Muscle layer of colon (tissue), 2 donors: ENCODE data around the gene RAB40C.
"Not testable (repeated sequence)": the region's sequence is repeated elsewhere in the genome, so short reads cannot be mapped to it uniquely, and the experiment has no call there.

Experiments
- H3K27ac ChIP-seq: one replicate; pipeline ENCODE4 v1.7.0; 2013; ENCODE audit warnings: low read depth, mild to moderate bottlenecking, low read length, moderate library complexity
- H3K27me3 ChIP-seq, 2 donors: one replicate each; pipeline ENCODE4 v1.7.0; 2013; ENCODE audit warnings: low read length in 2 of 2, mild to moderate bottlenecking in 2 of 2; ENCODE audit not compliant: insufficient read depth in 2 of 2, control insufficient read depth in 1 of 2
- H3K36me3 ChIP-seq: one replicate; pipeline ENCODE4 v1.7.0; 2013; ENCODE audit warnings: mild to moderate bottlenecking, low read length; ENCODE audit not compliant: insufficient read depth
- H3K4me1 ChIP-seq: one replicate; pipeline ENCODE4 v1.7.0; 2013; ENCODE audit warnings: mild to moderate bottlenecking, low read length; ENCODE audit not compliant: insufficient read depth
- H3K4me3 ChIP-seq, 2 donors: one replicate each; pipeline ENCODE4 v1.7.0; 2013; ENCODE audit warnings: low read length in 2 of 2, low read depth in 1 of 2, mild to moderate bottlenecking in 1 of 2, moderate library complexity in 1 of 2
- H3K9ac ChIP-seq: one replicate; pipeline ENCODE4 v1.7.0; 2013; ENCODE audit warnings: low read length
- H3K9me3 ChIP-seq: one replicate; pipeline ENCODE4 v1.7.0; 2013; ENCODE audit warnings: mild to moderate bottlenecking, low read length
- donor health status: abdominal sarcoma.
- donor health status: Adenocarcinoma of cecum.

The RAB40C gene

DNA sequence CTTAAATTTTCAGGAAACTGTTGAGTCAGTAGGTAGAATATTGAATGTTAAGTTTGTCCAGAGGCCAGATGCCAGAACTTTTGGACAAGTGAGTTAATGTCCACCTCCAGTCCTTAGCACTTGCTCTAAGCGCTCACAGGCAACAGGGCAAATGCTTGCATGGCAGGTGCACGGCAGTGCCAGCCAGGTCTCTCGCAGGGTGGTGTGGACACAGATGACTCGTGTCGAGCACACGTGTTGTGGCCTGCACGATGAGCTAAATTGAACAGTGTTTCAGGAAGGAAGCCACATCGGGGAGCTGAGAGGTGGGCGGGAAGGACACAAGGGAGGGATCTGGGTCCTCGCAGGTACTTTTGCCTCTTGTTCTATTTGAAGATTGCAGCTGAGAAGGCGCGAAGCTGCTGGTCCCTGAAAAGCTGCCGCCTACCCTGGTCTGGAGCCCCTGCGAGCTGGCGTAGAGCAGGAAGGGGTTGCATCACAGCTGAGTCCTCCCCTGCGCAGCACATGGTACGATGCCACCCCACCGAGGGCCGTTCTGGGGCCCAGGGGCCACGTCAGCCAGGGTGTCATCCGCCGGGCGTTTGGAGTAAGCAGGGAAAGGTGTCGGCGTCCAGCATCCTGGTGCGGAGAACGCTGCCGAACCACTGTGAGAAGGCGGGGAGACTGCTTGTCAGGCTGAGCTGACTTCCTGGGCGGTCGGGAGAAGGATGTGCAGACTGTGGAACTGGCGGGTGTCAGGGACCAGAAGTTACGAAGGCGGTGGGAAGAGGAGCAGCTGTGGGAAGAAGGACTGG is 6.3 kb downstream of the RAB40C start:
- Histone ChIP-seq H3K36me3 (no peaks in the 10 kb centered on the region), H3K9me3 (no peaks in the 10 kb centered on the region), H3K4me1 (peaks cover 2% of the 10 kb centered on the region), H3K27ac (no peak overlapping the region), H3K9ac (no peak overlapping the region), H3K4me3 (no peak overlapping the region), H3K27me3 (no peaks in the 10 kb centered on the region)

DNA sequence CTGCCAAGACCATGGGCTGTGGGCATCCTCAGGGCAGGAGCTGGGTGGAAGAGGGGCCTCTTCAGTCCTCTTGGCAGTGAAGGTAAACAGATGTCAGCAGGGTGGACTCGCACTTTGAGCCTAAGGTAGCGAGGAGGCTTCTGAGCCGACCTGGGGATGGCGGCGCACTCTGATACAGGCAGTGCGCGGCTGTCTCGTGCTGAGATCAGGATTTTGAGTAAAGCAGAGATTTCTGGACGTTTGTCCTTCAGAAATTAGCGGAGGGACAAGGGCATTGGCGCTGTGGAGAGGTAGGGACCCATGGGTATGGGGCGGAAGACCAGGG is 6.8 kb downstream of the RAB40C start:
- no peak overlapping the region for H3K9ac ChIP-seq
- no peaks in the 10 kb centered on the region for H3K4me1 ChIP-seq
- H3K27me3 ChIP-seq: no peaks in the 10 kb centered on the region
- H3K36me3 ChIP-seq: no peaks in the 10 kb centered on the region
- no peak overlapping the region for H3K27ac ChIP-seq
- no peaks in the 10 kb centered on the region for H3K9me3 ChIP-seq
- no peak overlapping the region for H3K4me3 ChIP-seq

DNA sequence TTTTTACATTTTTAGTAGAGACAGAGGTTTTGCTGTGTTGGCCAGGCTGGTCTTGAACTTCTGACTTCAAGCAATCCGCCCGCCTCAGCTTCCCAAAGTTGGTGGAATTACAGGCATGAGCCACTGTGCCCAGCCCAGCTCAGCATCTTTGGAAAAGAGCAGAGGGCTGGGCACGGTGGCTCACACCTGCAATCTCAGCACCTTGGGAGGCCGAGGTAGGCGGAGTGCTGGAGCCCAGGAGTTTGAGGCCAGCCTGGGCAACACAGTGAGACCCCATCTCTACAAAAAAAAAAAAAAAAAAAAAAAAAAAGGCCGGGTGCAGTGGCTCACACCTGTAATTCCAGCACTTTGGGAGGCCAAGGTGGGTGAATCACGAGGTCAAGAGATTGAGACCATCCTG is 7.8 kb downstream of the RAB40C start:
- not testable (repeated sequence) for H3K27ac ChIP-seq, H3K9ac ChIP-seq, H3K27me3 ChIP-seq, H3K4me1 ChIP-seq, H3K9me3 ChIP-seq, H3K4me3 ChIP-seq, H3K36me3 ChIP-seq

DNA sequence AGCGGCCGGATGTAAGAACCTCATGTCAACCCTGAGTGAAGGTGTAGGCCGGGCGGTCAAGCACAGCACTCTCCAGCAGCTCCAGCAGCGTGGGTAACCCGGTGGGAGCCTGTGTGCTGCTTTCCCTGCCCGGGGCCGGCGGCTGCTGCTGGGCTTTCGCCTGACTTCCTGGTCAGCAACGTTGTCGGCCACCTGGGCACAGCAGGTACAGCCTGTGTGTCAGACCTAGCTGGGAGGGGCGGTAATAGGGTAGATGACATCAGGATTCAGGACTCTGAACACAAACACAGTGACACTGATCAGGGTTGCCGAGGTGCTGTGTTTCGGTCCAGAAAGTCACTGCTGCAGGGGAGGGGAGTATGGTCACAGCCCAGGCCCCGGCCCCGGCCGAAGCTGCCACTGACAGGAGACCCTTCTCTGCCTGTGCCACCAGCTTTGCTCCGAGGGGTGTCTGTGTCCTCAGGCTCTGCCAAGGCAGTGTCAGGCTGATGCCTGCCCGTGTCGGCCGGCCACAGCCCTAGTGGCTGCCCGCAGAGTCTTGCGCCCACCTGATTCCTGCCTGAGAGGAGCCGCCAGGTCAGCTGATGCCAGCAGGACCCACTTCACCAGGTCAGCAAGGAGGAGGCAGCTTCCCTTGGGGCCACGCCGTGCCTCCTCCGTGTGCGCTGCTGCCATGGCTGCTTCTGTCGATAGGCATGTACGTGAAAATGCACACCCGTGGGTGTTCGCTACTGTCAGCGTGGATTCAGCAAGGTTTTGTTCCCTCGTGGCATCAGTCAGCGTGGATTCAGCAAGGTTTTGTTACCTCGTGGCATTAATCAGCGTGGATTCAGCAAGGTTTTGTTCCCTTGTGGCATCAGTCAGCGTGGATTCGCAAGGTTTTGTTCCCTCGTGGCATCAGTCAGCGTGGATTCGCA is 9.2 kb downstream of the RAB40C start:
- no peaks in the 10 kb centered on the region for H3K27me3 ChIP-seq
- no peak overlapping the region for H3K4me3 ChIP-seq
- no peak overlapping the region for H3K27ac ChIP-seq

DNA sequence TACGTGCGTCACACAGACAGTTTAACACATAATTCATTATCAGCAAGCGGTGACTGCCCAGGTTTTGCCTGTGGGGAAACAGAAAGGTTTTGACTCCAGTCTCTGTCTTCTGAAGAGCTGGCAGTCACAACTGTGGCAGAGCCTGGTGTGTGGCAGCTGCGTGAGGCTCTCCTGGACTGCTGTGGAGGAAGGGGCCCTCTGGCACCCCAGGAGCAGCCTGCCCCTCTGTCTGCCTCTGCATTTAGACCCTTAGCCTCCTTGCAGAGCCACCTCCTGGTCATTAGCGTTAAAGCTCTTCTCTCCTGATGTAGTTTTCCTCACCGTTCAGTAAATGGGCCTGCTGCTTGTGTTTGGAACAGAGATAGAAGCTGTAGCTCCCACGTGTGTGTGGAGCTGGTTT is 10.9 kb downstream of the RAB40C start:
- Histone ChIP-seq H3K9me3 (no peaks in the 10 kb centered on the region), H3K27ac (no peak overlapping the region), H3K4me1 (no peaks in the 10 kb centered on the region), H3K4me3 (no peak overlapping the region), H3K36me3 (no peaks in the 10 kb centered on the region), H3K27me3 (no peaks in the 10 kb centered on the region), H3K9ac (no peak overlapping the region)

More for the DNA sequence above, 9.2 kb downstream of the RAB40C start:
- Histone ChIP-seq H3K9me3 (no peaks in the 10 kb centered on the region), H3K36me3 (no peaks in the 10 kb centered on the region), H3K4me1 (no peaks in the 10 kb centered on the region), H3K9ac (no peak overlapping the region)

DNA sequence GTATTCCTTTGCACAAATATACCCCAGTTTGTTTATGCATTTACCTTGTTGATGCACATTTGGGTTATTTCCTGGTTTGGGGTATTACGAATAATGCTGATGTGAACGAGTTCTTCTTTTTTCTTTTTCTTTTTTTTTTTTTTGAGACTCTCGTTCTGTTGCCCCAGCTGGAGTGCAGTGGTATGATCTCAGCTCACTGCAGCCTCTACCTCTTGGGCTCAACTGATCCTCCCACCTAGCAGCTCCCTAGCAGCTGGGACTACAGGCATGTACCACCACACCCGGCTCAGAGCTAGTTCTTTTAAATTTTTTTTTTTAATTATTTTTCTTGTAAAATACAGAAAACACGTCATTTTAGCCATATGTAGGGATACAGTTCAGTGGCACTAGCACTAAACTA is 14.1 kb downstream of the RAB40C start:
- Histone ChIP-seq H3K36me3 (no peaks in the 10 kb centered on the region), H3K4me3 (no peak overlapping the region), H3K27me3 (no peaks in the 10 kb centered on the region), H3K27ac (no peak overlapping the region), H3K9me3 (no peaks in the 10 kb centered on the region), H3K9ac (no peak overlapping the region), H3K4me1 (no peaks in the 10 kb centered on the region)

DNA sequence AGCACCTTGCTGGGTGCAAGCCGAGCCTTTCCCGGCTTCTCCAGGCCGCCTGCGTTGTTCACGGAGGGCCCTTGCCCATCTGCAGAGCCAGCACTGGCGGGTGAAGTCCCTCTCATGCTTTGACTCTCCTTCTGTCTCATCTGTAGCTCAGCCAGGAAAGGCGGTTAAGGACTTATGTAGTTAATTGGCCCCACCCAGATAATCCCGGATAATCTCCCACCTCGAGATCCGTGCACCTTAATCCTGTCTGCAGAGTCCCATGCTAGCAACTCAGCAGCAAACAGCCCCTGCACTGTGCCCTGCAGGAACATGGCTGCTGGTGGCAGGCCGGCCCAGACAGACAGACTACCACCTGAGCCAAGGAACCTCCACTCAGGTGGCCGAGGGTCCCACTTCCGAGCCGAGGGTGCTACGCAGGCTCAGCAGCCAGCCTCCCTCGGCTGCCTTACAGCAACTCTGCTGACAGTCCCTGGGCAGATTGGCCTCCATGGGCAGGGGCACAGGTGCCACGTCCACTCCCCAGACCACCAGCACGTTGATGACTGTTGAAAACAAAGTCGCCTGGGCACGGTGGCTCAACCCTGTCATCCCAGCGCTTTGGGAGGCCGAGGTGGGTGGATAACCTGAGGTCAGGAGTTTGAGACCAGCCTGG is 16.9 kb downstream of the RAB40C start:
- Histone ChIP-seq H3K4me1 (no peaks in the 10 kb centered on the region), H3K36me3 (no peaks in the 10 kb centered on the region), H3K9me3 (no peaks in the 10 kb centered on the region), H3K27me3 (no peaks in the 10 kb centered on the region), H3K9ac (no peak overlapping the region), H3K27ac (no peak overlapping the region), H3K4me3 (no peak overlapping the region)

DNA sequence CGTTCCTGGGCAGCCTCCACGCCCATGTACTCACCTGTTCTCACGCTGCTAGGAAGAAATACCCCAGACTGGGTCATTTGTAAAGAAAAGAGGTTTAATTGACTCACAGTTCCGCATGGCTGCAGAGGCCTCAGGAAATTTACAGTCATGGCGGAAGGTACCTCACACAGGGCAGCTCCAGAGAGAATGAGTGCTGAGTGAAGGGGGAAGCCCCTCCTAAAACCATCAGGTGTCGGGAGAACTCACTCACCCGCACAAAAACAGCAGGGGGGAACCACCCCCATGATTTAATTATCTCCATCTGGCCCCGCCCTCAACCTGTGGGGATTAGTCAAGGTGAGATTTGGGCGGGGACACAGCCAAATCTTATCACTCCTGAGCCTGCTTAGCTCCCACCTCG is 18.2 kb downstream of the RAB40C start:
- Histone ChIP-seq H3K9ac (no peak overlapping the region), H3K9me3 (no peaks in the 10 kb centered on the region), H3K4me1 (no peaks in the 10 kb centered on the region), H3K36me3 (no peaks in the 10 kb centered on the region), H3K27me3 (no peaks in the 10 kb centered on the region), H3K4me3 (no peak overlapping the region), H3K27ac (no peak overlapping the region)

DNA sequence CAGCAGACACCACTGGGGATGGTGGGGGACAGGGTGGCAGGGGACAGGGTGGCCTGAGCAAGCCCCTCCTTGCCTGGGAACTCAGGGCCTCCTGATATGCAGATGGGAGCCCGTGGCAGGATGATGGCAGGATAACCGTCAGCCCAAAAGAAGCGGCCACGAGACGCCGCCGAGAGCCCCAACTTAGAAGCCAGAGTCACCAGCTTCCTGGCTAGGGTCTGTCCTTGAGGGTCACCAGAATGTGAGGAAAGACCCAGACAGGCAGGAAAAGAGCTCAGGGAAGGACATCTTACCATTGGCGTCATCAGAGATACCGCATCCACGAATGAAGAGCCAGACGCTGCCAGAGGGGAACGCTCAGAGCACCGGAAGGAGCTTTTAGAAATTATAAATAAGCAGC is 19.4 kb downstream of the RAB40C start:
- H3K27ac ChIP-seq: no peak overlapping the region
- no peak overlapping the region for H3K9ac ChIP-seq
- H3K27me3 ChIP-seq: no peaks in the 10 kb centered on the region
- H3K36me3 ChIP-seq: no peaks in the 10 kb centered on the region
- H3K4me1 ChIP-seq: no peaks in the 10 kb centered on the region
- no peaks in the 10 kb centered on the region for H3K9me3 ChIP-seq
- H3K4me3 ChIP-seq: no peak overlapping the region

DNA sequence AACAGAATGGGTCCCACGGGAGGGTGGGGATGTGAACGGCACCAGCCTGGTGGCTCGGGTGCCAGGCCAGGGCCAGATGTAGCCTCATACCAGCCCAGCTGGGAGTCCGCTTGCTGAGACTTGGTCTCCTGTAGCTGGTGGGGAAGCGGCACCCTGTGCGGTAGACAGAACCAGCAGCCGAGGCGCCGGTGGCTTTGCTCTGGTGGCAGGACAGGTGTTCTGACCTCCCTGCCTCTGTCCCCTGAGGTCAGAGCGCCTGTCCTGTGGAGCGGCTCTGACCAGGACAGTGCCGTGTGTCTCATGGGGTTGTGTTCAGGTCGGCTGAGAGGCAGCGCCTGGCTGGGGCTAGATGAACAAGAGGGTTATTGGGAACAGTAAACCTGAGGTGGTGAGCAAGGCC is 20.1 kb downstream of the RAB40C start:
- Histone ChIP-seq H3K36me3 (no peaks in the 10 kb centered on the region), H3K9ac (no peak overlapping the region), H3K4me1 (no peaks in the 10 kb centered on the region), H3K27ac (no peak overlapping the region), H3K9me3 (no peaks in the 10 kb centered on the region), H3K4me3 (no peak overlapping the region), H3K27me3 (no peaks in the 10 kb centered on the region)

DNA sequence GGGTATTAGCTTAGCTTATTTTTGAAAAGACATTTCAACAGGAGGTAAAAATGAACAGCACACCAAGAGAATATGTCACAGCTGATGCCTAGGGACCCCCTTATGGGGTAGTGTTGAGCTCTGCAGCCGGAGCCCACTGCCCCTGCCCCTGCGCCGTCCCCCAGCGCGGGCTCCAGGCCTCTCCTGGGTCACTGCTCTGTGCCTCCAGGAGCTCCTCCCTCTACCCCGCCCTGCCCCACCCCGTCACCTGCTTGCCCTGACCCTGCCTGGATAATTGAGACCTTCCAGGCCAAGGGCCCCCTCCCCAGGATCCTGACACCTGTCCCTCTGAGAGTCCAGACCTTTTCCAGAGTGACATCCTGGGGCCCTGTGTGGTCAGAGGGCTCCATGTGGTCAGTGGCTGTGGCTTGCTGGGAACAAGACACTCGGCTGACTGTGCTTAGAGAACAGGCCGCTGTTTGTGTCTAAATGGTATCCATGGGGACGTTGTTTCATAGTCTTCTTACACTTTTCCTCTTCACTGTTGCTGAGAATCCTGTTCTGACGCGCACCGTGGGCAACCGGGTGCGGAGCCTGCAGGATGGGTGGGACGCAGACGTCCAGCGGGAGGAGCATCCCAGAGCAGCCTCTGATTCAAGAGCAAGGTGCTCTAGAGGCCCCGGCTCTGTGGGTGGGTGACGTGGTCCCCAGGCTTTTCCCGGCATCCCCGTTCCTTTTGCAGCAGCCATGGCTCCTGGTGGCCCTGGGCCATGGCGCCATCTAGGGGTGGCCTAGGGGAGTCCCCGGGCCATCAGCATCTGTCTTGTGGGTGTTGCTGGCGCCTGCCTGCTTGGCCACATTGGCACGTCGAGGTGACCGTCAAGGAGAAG is 20.9 kb downstream of the RAB40C start:
- no peaks in the 10 kb centered on the region for H3K9me3 ChIP-seq
- H3K36me3 ChIP-seq: no peaks in the 10 kb centered on the region
- no peak overlapping the region for H3K27ac ChIP-seq
- H3K9ac ChIP-seq: no peak overlapping the region
- no peak overlapping the region for H3K4me3 ChIP-seq
- H3K4me1 ChIP-seq: no peaks in the 10 kb centered on the region
- H3K27me3 ChIP-seq: no peaks in the 10 kb centered on the region
